GM19438 (cell line): ENCODE results near the gene PLCD3.

Source experiments
- ATAC-seq: cut with Tn5 transposase; IDR thresholded peaks from one replicate; pipeline ENCODE4 v1.9.1; 2021; ENCODE audit warnings: low read depth; ENCODE audit not compliant: unreplicated experiment

Gene PLCD3

GRCh38 chr17:45118691-45119090, 13.6 kb downstream of the PLCD3 start:
- no peak for ATAC-seq

GRCh38 chr17:45117848-45118646, 14.3 kb downstream of the PLCD3 start:
- no peak for ATAC-seq

GRCh38 chr17:45117334-45117733, 15.0 kb downstream of the PLCD3 start:
- ATAC-seq: no peak

GRCh38 chr17:45116434-45117016, 15.8 kb downstream of the PLCD3 start:
- ATAC-seq: no peak

GRCh38 chr17:45115871-45116270, 16.4 kb downstream of the PLCD3 start:
- ATAC-seq: no peak

DNA sequence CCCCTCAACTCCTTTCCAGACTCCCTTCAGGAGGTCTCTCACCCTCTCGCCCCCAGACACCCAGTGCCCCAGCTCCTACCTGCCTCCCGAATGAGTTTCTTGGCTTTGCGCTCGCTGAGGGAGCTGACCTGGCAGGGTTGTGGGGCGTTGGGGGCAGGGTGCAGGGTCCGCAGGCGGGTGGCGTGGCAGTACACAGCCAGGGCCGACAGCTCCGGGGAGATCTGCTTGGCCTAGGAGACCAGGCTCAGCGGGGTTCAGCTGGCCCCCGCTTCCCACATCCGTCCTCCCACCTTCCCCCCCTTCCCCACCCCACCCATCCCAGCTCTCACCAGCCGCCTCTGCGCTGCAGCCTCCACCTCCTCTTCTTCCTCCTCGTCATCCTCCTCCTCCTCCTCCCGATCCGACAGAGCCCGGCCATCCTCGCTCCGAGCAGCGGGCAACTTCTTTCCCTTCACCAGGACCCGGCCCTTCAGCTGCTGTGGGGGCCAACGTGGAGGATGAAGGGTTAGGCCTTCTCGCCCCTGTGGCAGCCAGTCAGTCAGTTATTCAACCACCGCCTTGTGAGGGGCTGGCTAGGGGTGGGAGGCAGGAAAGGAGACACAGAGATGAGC, 17.2 kb downstream of the PLCD3 start:
- ATAC-seq: no peak

GRCh38 chr17:45114117-45114932, 18.0 kb downstream of the PLCD3 start:
- no peak for ATAC-seq

- ATAC-seq: no peak
Measured at GRCh38 chr17:45113424-45113754, 18.9 kb downstream of the PLCD3 start.

GRCh38 chr17:45112559-45113423, 19.5 kb downstream of the PLCD3 start:
- no peak for ATAC-seq

GRCh38 chr17:45111850-45112249, 20.5 kb downstream of the PLCD3 start:
- ATAC-seq: no peak

DNA sequence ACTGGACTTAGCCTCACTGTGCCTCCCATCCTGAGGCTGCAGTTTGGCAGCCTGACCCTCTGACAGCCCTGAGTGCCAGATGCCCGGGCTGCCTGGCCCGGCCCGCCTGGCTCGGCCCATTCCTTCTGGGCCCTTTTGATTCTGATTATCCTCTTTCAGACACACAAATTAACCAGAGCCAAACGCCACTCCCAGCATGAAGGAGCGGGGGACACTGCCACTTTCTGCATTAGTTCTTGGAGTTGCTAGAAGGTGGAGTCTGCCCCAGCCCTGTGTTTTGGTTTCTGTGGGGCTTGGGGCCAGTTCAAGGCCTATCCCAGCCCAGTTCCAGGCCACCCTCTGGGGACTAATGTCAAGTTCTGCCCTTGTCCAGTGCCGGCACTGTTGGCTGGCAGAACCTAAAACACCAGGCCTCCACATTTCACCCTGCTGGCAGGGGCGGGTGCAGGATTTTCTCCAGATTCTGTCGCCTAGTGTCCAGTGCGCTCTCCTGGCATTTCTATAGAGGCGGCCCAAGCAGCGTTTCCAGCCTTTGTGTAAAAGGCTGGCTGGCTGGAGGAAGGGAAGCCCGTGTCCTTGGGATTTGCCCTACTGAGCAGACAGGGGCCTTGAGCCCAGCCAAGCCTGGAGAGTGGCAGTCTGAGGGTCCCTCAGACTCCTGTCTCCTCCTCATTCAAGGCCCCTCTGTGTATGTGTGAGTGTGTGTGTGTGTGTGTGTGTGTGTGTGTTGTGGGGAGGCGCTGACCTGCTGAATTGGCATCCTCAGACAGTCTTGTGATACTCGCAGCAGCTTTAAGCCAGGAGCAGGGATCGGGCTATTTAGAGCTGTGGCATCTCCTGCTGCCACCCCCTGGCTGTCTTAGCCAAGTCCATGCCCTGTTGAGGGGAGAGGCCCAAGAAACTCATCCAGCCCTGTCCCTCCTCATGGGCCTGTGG, 21.4 kb downstream of the PLCD3 start:
- no peak for ATAC-seq

DNA sequence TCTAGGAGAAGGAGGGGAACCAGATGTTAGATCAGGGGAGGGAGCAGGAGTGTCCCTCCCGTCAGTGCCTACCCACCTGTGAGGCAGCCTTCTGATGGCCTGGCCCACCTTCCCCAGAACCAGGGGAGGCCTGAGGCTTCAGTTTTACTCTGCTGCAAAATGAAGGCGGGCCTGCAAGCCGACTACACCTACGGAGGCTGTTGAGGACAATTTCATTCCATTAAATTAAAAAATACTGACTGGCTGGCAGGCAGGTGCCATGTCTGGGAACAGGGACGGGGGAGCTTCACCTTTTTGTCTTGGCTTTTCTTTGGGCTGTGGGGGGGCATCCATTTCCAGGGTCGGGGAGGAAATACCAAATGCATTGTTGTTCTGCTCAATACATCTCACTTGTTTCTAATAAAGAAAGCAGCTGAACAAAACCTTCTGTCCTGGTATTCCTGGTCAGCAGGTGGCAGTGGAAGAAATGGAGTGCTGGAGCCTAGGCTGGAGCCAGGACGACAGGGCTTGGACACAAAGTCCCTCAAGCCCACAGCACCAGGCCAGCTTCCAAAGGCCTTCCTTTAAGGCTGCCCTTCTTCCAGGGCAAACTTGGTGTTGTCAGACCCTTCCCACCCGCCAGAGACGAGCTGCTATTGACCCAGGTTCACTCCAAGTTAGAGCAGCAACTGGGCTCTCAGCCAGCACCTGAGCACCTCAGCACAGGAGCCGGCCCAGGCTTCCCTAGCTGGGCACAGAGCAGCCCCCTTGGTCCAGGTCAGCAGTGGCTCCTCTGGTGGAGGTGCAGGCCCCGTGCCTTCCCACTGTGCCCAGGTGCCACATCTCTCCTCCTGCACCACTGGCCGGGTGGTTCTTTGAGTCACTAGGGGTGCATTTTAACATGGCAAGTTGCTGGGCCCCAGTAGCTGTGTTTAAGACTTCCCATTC, 23.5 kb downstream of the PLCD3 start:
- ATAC-seq: no peak

DNA sequence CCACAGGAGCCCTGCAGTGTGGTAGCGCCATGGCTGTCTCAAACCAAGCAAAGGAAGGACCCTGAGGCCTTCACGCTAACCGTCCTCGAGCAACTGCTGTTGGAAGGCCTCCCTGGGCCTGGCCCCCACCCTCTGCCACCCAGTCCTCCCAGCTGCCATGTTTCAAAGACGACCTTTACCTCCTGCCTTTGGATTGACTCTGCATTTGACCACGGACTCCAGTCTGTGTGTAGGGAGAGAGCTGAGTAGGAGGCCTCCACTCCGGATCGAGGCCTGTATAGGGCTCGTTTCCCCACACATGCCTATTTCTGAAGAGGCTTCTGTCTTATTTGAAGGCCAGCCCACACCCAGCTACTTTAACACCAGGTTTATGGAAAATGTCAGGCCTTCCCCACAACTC, 24.3 kb downstream of the PLCD3 start:
- ATAC-seq: no peak

DNA sequence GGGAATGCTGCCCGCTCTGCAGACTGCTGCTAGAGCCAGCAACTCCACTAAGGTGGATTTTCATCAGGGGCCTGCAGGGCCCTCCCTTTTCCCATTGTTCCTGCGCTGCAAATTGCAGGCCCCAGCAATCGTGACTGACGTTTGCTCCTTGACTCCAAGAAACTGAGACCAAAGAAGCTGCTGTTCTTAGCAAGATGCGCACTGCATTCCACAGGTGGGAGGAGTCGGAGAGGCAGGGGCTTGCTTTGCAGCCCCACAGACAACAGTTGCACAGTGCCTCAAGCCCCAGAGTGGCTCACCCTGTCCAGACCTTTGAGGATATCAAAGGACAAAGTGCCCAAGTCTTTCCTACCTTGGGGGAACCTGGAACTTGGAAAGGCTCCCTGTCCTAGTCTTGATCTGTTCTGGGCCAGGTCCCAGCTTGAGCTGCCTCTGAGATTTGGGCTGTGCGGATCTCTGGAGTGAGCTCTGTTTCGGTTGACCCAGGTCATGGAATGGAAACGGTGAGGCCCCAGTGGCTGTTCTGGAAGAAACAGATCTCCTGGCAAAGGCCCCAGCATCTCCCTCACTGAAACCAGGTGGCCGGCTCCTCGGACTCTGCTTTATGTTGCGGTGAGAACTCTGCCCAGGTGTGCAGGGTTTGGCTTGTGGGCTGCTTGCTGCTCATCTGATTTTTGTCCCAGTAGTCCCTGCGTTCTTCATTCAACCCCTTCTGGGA, 24.9 kb downstream of the PLCD3 start:
- no peak for ATAC-seq

- ATAC-seq: no peak
Measured at GRCh38 chr17:45106582-45106981, 25.7 kb downstream of the PLCD3 start.

- no peak for ATAC-seq
Measured at GRCh38 chr17:45106096-45106495, 26.2 kb downstream of the PLCD3 start.

- ATAC-seq: no peak
Measured at GRCh38 chr17:45104907-45105624, 27.2 kb downstream of the PLCD3 start.
